C4-2B (cell line): ENCODE data around the gene LIX1.

ENCODE experiments used
- ZFX ChIP-seq: fragments of 450-650 bp; IDR thresholded peaks from 2 replicates; pipeline ENCODE4 v1.6.1; 2017
- TF ChIP-seq, protein P1 (sequence below): fragments of 450-650 bp; conservative IDR thresholded peaks from 2 replicates; pipeline ENCODE4 v1.5.1; 2017; ENCODE audit warnings: mild to moderate bottlenecking

GRCh38 chr5:97065475-97065874, 76.9 kb downstream of the LIX1 start:
- TF ChIP-seq, protein P1, sequence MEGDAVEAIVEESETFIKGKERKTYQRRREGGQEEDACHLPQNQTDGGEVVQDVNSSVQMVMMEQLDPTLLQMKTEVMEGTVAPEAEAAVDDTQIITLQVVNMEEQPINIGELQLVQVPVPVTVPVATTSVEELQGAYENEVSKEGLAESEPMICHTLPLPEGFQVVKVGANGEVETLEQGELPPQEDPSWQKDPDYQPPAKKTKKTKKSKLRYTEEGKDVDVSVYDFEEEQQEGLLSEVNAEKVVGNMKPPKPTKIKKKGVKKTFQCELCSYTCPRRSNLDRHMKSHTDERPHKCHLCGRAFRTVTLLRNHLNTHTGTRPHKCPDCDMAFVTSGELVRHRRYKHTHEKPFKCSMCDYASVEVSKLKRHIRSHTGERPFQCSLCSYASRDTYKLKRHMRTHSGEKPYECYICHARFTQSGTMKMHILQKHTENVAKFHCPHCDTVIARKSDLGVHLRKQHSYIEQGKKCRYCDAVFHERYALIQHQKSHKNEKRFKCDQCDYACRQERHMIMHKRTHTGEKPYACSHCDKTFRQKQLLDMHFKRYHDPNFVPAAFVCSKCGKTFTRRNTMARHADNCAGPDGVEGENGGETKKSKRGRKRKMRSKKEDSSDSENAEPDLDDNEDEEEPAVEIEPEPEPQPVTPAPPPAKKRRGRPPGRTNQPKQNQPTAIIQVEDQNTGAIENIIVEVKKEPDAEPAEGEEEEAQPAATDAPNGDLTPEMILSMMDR = no peak
- TF ChIP-seq ZFX = no peak
